Stimulated activated CD8-positive, alpha-beta memory T cell treated with anti-CD3 and anti-CD28 coated beads, Interleukin-7, amount 100 ng/mL, for 1 hour (primary cell): ENCODE data around the gene ST8SIA5.

Source experiments
- DNase-seq, 2 donors: peaks; one replicate each; pipeline ENCODE4 v3.0.0-alpha.2; 2020; ENCODE audit warnings: low read depth in 2 of 2

The ST8SIA5 gene

DNA sequence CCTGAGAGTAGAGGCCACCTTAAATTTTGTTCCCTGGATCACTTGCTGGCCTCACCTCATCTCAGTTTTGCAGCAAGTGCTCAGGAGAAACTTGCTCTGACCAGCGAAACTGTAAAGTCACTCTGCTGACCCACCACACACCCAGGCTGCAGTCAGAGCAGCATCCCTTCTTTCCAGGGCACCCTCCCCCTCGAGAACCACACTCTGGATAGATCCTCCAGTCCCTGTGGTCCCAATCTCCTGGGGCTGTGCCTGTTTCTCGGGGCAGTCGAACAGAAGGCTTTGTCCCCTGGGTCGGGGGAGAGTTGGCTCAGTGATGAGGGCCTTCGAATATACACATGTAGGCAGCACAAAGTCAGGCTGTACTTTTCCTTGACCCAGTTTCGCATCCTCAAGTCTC is 18.4 kb downstream of the ST8SIA5 start:
- no peak for DNase-seq

GRCh38 chr18:46736736-46737135 is 20.1 kb downstream of the ST8SIA5 start:
- no peak for DNase-seq

DNA sequence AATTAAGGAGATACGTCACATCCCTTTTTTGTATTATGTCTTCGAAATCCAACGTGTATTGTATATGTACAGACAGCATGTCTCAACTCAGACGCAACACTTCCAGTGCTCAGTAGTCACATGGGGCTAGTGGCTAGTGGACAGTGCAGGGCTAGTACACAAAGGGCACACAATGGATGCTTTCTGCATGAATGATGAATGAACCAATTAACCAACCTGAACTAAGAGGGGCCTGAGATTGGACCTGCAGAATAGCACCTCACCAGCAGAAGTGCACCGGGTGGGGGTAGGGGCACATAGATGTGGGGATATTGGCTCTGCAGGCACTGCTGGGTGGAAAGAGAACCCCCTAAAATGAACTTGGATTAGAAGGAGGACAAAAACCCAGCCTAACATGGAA is 20.7 kb downstream of the ST8SIA5 start:
- no peak for DNase-seq

DNA sequence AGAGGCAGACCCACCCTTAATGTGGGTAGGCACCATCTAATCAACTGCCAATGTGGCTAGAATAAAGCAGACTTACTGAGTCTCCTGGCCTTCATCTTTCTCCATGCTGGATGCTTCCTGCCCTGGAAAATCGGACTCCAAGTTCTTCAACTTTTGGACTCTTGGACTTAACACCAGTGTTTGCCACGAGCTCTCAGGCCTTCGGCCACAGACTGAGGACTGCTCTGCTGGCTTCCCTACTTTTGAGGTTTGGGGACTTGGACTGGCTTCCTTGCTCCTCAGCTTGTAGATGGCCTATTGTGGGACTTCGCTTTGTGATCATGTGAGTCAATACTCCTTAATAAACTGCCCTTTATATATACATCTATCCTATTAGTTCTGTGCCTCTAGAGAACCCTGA is 21.9 kb downstream of the ST8SIA5 start:
- no peak for DNase-seq

DNA sequence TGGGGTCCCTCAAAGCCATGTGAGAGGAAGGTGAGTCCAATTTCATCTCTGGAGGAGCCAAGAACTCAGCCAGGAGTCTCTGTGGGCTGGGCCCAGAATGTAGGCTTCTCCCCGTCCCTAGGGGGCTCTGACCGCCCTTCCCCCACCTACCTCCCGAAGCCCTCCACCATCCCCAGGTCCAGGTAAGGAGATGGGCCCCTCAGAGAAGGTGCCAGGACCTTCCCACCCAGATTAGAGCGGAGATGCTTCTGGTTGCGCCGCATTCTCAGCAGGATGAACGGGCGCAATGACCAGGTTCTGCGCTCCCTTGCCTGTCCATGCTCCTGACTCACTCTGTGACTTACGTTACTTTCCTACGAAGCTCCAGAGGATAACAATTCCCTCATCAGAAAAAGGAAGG is 23.0 kb downstream of the ST8SIA5 start:
- DNase-seq, result no peak

GRCh38 chr18:46732801-46733200 is 24.1 kb downstream of the ST8SIA5 start:
- no peak for DNase-seq

- no peak for DNase-seq
Measured at GRCh38 chr18:46732201-46732600, 24.7 kb downstream of the ST8SIA5 start.

- DNase-seq, result no peak
Measured at GRCh38 chr18:46731316-46731715, 25.5 kb downstream of the ST8SIA5 start.

- no peak for DNase-seq
Measured at GRCh38 chr18:46728219-46728930, 28.5 kb downstream of the ST8SIA5 start.

- DNase-seq, result no peak
Measured at GRCh38 chr18:46727177-46727576, 29.7 kb downstream of the ST8SIA5 start.

GRCh38 chr18:46725310-46725709 is 31.5 kb downstream of the ST8SIA5 start:
- DNase-seq, result no peak

- DNase-seq, result no peak
Measured at GRCh38 chr18:46723856-46724415, 32.9 kb downstream of the ST8SIA5 start.

- DNase-seq, result no peak
Measured at GRCh38 chr18:46722051-46722450, 34.8 kb downstream of the ST8SIA5 start.

GRCh38 chr18:46721331-46721730 is 35.5 kb downstream of the ST8SIA5 start:
- DNase-seq, result no peak

DNA sequence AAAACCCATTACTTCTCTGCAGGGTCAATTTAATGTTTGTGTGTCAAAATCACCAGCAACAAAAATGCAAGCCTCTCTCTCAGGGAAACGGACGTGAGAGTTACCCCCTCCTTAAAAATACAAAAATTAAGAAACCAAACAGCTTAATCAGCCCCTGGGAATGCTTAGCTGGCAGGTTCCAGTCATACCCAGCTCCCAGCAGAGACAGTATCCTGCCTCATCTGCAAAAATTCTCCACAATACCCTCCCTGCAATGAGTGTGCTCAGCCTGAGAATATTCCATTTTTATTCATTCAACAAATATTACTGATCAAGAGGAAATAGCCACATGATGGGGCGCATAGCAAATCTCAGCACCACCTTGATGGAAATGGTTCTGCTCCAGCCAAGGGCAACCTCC is 36.3 kb downstream of the ST8SIA5 start:
- no peak for DNase-seq

GRCh38 chr18:46720092-46720491 is 36.8 kb downstream of the ST8SIA5 start:
- no peak for DNase-seq

DNA sequence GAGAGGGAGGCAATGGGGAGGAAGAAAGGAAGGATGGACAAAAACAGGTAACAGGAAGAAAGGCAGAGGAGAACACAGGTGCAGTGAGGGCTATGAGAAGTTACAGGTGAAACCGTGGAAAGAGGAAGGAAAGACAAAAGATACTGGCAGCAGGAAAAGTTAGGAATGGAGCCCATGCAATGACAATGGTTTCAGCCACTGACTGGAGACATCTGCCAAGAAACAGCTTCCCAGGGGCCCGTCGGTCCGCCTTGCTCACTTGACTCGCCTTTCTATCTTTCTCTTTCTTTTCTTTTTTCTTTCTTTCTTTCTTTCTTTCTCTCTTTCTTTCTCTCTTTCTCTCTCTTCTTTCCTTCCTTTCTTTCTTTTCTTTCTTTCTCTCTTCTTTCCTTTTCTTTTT is 37.5 kb downstream of the ST8SIA5 start:
- DNase-seq, result no peak

DNA sequence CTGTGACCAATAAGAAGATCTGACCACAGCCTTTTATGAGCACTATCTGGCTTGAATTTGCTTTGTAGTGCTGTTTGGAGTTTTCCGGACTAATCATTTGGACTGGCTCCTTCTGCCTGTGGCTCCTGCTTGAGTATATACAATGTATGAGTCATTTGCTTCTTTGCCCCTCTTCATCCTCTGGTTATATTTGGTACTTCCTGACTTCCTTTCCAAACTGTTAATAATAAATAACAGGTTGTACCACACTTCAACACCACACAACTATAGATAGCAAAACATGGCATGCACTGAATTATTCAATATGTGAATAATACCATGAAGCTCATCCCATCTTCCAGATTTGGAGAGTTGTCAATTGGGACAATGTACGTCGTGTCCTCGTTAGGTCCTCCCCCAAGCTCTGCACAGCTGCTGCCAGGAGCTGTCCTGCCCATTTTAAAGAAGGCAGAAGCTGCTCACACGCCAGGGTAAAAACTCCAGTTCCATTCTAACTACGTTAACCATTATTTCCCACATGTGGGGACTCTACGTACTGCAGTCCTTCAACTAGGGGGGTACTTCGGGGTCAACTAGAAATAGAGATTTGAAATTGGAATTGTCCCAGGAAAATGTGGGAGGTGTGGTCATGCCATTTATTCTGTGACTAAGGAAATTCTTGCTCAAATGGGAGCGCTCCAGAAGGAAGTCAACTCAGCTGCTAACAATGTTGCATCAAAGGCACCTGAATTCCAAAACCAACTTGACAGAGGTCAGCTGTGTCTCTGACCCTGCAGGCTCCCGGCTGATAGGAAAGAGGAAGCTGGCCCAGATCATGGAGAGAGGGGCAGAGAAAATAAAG is 38.1 kb downstream of the ST8SIA5 start:
- DNase-seq, result no peak

DNA sequence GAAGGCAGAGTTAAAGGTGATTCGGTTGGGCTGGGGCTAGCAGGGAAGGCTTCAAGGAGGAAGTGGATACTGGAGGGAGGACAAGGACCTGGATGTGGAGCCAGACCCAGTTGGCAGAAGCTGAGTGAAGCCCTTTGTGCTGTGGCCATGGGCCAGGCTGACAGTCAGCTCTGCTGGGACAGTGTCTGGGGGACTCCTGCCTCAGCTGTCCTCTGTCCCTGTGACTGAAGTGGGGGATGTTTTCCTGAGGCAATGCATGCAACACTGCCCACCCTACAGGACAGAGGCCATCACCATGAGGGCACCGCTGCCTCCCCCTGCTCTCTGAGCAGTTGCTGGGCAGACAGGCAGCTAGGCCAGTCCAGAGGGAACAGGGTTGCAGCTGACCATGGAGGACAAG is 40.0 kb downstream of the ST8SIA5 start:
- DNase-seq, result no peak

GRCh38 chr18:46716336-46716735 is 40.5 kb downstream of the ST8SIA5 start:
- DNase-seq, result no peak

- DNase-seq, result no peak
Measured at GRCh38 chr18:46715062-46715461, 41.8 kb downstream of the ST8SIA5 start.

DNA sequence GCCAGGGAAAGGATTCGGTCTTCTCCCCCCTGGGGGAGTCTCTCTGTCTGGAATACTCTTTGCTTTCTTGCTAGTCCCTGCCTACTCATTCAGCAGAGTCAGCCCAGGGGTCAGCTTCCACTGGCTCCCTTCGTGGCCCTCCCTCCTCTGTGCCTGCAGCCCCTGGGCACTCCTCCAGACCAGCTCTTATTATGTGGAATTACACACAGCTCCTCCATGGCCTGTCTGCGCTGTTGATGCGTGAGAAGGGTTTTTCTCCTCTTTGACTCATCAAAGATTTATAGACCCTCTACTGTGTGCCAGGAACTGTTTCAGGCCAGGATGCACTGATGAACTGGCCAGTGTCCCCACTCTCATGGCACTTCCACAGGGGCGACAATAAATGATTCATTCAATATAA is 44.4 kb downstream of the ST8SIA5 start:
- no peak for DNase-seq

GRCh38 chr18:46711444-46711863 is 45.4 kb downstream of the ST8SIA5 start:
- no peak for DNase-seq
